ENCODE results near the gene HACD2.

GRCh38 chr3:123553536-123553935, 31.3 kb downstream of the HACD2 start:
- TF ChIP-seq POLR2A (IDR thresholded peaks at IDR 0.05; ENCODE audit: low read depth, low read length) (no peak), RBBP5 (conservative IDR thresholded peaks at IDR 0.05) (no peak), CTCF (IDR thresholded peaks at IDR 0.05 in 2 of 3, conservative IDR thresholded peaks at IDR 0.05 in 1 of 3; ENCODE audit: control insufficient read depth in 2 of 3, extremely low read depth in 1 of 3, insufficient read depth in 1 of 3, low read depth in 3 of 3, low read length in 3 of 3) (no peak)
